ENCODE measurements around the gene HTD2.
"Not testable (repeated sequence)": the region's sequence is repeated elsewhere in the genome, so short reads cannot be mapped to it uniquely, and the experiment has no call there.

HTD2 gene

DNA sequence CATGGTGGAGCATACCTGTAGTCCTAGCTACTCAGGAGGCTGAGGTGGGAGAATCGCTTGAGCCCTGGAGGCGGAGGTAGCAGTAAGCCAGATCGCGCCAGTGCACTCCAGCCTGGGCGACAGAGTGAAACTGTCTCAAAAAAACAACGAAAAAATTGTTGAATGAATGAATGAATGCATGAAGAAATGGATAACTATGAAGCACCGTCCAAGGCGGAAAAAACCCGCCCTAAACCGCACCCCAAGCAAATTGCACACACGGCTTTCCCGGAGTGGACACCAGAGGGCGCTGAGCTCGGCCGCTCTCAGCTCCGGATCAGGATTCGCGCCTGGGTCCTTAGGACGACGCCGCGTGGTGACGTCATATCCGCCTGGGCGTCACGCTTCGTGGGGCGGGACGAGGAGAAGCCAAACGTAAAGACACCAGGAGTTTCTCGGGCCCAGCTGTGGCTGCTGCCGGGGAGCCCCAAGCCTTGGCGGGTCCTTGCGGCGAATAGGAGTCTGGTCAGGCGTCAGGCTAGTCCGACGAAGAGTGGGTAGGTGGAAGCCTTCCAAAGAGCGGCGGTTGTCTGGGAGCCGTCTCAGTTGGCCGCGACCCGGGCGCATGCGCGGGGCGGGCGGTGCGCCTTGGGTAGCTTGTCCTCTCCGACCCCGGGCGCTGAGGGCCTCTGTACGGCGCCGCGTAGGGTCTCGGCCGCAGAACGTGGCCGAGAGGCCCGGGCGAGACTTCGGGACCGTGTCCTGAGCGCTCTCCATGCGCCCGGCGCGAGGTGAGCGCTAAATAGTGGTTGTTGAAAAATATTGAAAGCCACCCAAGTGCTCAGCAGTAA lies at the start of gene HTD2, which contains the start of gene RPP14:
Gene HTD2, plus strand, starts transcription at position 639 of the 830 bp plus-strand sequence. CDS start 11,094 bp downstream, outside the sequence.
Gene RPP14, plus strand, starts transcription at position 364 of the 830 bp plus-strand sequence. CDS start 4,085 bp downstream, outside the sequence.
- DNase-seq: peak; percentile 80 to 100 (median 95)

- DNase-seq: no peak
These were observed 47.8 kb upstream of the HTD2 start for GRCh38 chr3:58258392-58259055.

DNA sequence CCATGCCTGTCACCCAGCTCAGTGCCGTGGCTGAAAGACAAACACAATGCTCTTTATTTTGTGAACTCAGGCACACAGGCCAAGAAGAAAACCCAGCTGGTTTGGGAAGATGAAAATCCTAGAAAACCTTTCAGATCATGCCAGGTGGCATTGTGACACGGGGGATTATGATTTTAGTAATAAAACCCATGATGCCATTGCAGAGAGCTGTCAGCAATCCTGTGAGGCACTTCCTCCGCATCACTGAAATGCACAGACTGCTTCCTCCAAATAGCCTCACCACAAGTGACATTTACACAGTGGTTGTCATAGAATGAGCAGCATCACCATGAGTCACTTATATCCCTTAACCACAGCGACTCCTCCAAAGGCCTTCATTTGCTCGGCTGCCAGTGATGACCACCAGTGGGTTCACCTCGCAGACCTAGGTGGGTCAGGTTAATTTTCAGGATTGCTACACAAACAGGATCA lies 46.0 kb upstream of the HTD2 start:
- peak in 33 of 58 donors; percentile 10 to 78 (median 45) for DNase-seq

- peak in 14 of 58 donors; percentile 19 to 70 (median 51) for DNase-seq
These were observed 45.6 kb upstream of the HTD2 start for GRCh38 chr3:58260733-58261132.

- DNase-seq: no peak
These were observed 44.2 kb upstream of the HTD2 start for GRCh38 chr3:58261954-58262666.

GRCh38 chr3:58266577-58266976 lies 39.7 kb upstream of the HTD2 start:
- peak in 5 of 58 donors; percentile 12 to 63 (median 19) for DNase-seq

DNA sequence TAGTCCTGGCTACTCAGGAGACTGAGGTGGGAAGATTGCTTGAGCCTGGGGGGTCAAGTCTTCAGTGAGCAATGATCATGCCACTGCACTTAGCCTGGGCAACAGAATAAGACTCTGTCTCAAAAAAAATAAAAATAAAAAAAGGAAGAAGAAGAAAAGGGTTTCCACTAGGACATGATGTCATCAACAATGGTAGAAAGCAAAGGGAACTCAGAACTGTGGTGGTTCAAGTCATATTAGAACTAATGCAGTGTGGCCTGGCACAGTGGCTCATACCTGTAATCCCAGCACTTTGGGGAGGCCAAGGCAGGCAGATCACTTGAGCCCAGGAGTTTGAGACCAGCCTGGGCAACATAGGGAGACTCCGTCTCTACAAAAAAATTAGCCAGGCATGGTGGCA lies 38.8 kb upstream of the HTD2 start:
- DNase-seq: not testable (repeated sequence)

GRCh38 chr3:58269356-58269755 lies 37.0 kb upstream of the HTD2 start:
- no peak for DNase-seq

DNA sequence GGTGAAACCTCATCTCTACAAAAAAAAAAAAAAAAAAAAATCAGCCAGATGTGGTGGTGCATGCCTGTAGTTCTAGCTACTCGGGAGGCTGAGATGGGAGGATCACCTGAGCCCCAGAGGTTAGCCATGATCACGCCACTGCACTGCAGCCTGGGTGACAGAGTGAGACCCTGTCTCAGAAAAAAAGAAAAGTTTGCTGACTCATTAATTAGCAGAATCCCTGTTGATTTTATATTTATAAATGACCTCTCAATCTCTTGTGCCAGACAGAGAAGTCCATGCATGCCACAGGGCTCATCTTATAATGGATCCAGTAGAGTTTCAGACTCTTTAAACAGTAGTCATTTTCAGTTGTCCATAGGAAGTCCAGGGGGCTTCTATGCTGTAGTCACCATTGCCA lies 35.8 kb upstream of the HTD2 start:
- no peak for DNase-seq

- DNase-seq: no peak
These were observed 34.3 kb upstream of the HTD2 start for GRCh38 chr3:58271901-58272501.

DNA sequence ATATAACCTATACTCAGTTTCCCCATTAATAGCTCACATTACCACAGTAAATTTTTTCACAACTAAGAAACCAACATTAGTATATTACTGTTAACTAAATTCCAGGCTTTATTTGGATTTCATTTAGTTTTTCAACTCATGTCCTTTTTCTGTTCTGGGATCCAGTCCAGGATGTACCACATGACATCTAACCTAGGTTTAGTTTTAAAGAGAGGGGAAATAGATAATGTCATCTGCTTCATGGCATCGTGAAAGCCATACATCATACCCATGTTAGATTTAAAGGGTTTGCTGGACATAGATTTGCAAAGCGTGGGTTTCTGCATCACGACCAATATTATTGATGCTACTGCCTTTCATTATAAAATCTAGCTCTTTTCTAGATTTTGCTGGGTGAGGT lies 33.4 kb upstream of the HTD2 start:
- no peak for DNase-seq

DNA sequence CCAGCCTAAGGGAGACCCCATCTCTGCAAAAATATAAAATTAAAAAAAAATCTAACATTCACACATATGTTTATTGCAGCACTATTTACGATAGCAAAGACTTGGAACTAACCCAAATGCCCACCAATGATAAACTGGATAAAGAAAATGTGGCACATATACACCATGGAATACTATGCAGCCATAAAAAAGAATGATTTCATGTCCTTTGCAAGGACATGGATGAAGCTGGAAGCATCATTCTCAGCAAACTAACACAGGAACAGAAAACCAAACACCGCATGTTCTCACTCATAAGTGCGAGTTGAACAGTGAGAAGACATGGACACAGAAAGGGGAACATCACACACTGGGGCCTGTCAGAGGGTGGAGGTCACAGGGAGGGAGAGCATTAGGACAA lies 33.0 kb upstream of the HTD2 start:
- not testable (repeated sequence) for DNase-seq

GRCh38 chr3:58274027-58274614 lies 32.2 kb upstream of the HTD2 start:
- no peak for DNase-seq

DNA sequence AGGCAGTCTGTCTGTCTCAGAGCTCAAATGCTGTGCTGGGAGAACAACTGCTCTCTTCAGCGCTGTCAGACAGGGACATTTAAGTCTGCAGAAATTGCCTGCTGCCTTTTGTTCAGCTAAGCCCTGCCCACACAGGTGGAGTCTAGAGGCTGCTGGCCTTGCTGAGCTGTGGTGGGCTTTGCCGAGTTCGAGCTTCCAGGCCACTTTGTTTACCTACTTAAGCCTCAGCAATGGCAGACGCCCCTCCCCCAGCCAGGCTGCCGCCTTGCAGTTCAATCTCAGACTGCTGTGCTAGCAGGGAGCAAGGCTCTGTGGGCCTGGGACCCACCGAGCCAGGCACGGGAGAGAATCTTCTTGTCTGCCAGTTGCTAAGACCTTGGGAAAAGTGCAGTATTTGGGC lies 25.3 kb upstream of the HTD2 start:
- DNase-seq: no peak

DNA sequence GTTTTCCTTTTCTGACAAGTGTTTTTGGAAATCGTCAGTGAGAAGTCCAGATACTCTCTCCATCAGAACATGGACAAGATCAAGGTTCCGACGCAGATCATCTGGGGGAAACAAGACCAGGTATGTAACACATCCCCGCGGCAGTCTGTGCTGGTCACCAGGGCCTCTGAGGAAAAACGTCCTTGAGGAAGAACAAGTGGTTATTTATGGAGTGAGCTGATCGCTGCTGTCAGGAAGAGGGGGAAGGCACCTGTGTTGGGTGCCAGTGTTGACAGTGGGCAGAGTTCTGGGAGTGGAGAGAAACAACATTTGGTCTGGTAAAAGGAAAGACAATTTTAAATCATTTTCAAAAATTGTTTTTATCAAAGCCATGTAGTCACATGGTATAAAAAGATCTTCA lies 21.0 kb upstream of the HTD2 start:
- no peak for DNase-seq

GRCh38 chr3:58287354-58287753 lies 19.0 kb upstream of the HTD2 start:
- DNase-seq: peak in 39 of 58 donors; percentile 8 to 86 (median 54)

DNA sequence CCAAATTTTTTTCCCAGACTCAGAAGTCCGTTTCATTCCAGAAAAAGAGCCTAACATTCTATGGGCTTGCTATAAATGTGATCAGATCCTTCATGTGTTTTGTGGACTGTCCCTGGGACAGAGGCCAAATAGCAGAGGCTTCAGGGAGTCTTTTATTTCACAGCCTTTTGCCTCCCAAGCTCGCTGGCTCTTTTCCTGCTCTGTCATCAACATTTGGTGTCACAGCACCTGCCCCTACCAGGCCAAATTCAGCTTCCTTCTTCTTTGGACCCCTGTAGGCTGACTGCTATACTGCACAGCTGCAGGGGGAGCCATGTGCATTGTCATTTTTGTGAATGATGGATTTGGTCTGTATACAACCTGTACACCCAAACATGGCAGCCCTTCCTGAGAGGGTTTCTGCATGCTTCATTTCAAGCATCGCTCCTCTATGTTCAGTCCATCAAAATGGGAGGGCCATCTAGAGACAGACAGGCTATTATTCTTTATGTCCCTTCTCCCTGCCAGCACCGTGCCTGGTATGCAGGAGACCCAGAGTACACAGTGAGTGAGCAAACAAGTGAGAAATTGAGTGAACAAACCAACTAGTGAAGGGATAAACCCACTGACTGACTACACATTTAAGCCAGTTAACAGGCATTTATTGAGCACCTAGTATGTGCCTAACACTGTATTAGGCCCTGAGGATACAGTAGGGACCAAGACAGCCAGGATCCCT lies 18.1 kb upstream of the HTD2 start:
- DNase-seq: peak in 9 of 58 donors; percentile 8 to 52 (median 27)

GRCh38 chr3:58288964-58289613 lies 17.2 kb upstream of the HTD2 start:
- DNase-seq: not testable (repeated sequence)

GRCh38 chr3:58290446-58290845 lies 15.9 kb upstream of the HTD2 start:
- DNase-seq: not testable (repeated sequence)
